ENCODE measurements around the gene SLC22A2. TPM values are rescaled to one million over a fixed set of nuclear protein-coding genes. Genes with fewer than 3 reads are reported as not detected.
A peak's percentile ranks its signal among the peaks of the same experiment; 100 is the strongest.

Gene SLC22A2
- total and polyA plus RNA-seq, 2 of the 13 experiments (the other 11 are each of a cell fraction or from before 2014, with no cell fraction given): not detected

DNA sequence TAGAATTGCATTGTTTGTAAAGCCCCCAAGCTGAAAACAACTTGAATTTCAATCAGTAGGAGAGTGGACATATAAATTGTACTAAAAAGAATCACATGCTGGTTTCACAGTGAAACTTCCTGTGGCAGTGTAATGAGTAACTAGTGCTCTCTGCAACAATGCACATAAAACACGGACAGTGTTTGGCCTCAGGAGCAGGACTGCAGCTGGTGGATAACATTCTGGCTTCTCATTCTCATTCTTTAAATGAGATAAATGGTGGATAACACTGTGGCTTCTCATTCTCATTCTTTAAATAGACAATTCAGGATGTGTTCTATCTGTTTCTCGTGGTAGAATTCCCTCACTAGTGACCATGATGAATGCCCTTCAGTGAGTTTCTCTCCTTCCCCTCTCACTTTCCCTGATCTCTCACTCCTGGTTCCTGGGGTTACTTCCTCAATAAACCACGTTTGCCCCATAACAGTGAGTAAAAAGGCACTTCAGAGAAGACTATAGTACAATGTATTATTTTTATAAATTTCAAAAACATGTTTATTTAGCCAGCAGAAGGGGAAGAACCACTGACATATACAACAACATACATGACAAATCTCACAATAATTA is 59.9 kb downstream of the SLC22A2 start (continued):
- TF ChIP-seq MTA1 (CRISPR knock-in tag; IDR thresholded peaks at IDR 0.05; ENCODE audit: borderline replicate concordance) (no peak), HES4 (CRISPR knock-in tag; IDR thresholded peaks at IDR 0.05; ENCODE audit: borderline replicate concordance) (no peak), IRF2 (CRISPR knock-in tag; IDR thresholded peaks at IDR 0.05) (no peak), ZNF543 (CRISPR knock-in tag; IDR thresholded peaks at IDR 0.05) (no peak), FOXP1 (IDR thresholded peaks at IDR 0.05) (no peak), FOXP1 (CRISPR knock-in tag; IDR thresholded peaks at IDR 0.05) (0 out of 2 replicates have a peak, but pooled peaks have one; percentile 15), NKX3-1 (CRISPR knock-in tag; IDR thresholded peaks at IDR 0.05) (no peak), ZNF335 (CRISPR knock-in tag; IDR thresholded peaks at IDR 0.05) (no peak), ZMAT3 (CRISPR knock-in tag; conservative IDR thresholded peaks at IDR 0.05) (no peak), SOX13 (IDR thresholded peaks at IDR 0.05) (no peak), SOX13 (CRISPR knock-in tag; conservative IDR thresholded peaks at IDR 0.05 in 1 of 2, IDR thresholded peaks at IDR 0.05 in 1 of 2) (peak in 1 of 2 experiments; percentile 38; a peak in 1 of 4 replicates), ZSCAN20 (CRISPR knock-in tag; IDR thresholded peaks at IDR 0.05; ENCODE audit: borderline replicate concordance) (no peak), HNRNPLL (IDR thresholded peaks at IDR 0.05; ENCODE audit: low read depth, low read length, poor library complexity, severe bottlenecking) (no peak)
- TF ChIP-seq, protein P1, sequence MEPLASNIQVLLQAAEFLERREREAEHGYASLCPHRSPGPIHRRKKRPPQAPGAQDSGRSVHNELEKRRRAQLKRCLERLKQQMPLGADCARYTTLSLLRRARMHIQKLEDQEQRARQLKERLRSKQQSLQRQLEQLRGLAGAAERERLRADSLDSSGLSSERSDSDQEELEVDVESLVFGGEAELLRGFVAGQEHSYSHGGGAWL (CRISPR knock-in tag; IDR thresholded peaks at IDR 0.05): no peak
- TF ChIP-seq, protein P2, sequence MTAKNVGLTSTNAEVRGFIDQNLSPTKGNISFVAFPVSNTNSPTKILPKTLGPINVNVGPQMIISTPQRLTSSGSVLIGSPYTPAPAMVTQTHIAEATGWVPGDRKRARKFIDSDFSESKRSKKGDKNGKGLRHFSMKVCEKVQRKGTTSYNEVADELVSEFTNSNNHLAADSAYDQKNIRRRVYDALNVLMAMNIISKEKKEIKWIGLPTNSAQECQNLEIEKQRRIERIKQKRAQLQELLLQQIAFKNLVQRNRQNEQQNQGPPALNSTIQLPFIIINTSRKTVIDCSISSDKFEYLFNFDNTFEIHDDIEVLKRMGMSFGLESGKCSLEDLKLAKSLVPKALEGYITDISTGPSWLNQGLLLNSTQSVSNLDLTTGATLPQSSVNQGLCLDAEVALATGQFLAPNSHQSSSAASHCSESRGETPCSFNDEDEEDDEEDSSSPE (CRISPR knock-in tag; IDR thresholded peaks at IDR 0.05): no peak
- TF ChIP-seq, protein P3, sequence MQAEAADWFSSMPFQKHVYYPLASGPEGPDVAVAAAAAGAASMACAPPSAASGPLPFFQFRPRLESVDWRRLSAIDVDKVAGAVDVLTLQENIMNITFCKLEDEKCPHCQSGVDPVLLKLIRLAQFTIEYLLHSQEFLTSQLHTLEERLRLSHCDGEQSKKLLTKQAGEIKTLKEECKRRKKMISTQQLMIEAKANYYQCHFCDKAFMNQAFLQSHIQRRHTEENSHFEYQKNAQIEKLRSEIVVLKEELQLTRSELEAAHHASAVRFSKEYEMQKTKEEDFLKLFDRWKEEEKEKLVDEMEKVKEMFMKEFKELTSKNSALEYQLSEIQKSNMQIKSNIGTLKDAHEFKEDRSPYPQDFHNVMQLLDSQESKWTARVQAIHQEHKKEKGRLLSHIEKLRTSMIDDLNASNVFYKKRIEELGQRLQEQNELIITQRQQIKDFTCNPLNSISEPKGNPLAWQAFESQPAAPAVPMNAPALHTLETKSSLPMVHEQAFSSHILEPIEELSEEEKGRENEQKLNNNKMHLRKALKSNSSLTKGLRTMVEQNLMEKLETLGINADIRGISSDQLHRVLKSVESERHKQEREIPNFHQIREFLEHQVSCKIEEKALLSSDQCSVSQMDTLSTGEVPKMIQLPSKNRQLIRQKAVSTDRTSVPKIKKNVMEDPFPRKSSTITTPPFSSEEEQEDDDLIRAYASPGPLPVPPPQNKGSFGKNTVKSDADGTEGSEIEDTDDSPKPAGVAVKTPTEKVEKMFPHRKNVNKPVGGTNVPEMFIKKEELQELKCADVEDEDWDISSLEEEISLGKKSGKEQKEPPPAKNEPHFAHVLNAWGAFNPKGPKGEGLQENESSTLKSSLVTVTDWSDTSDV (CRISPR knock-in tag; IDR thresholded peaks at IDR 0.05): no peak

All from HepG2 (cell line).